ENCODE results near the gene CXCL17. TPM values are rescaled to one million over a fixed set of nuclear protein-coding genes. Genes with fewer than 3 reads are reported as not detected.

CXCL17 gene
- polyA plus RNA-seq, 3 donors: 0.11 TPM; not detected in 2

GRCh38 chr19:42409477-42409876 is 33.3 kb downstream of the CXCL17 start:
- no peak for DNase-seq (ENCODE audit: extremely low read depth in 1 of 11, low read depth in 9 of 11, low spot score in 4 of 11)

- DNase-seq (ENCODE audit: extremely low read depth in 1 of 11, low read depth in 9 of 11, low spot score in 4 of 11): no peak
Measured at GRCh38 chr19:42407816-42408175, 35.0 kb downstream of the CXCL17 start.

GRCh38 chr19:42407085-42407815 is 35.5 kb downstream of the CXCL17 start:
- DNase-seq (ENCODE audit: extremely low read depth in 1 of 11, low read depth in 9 of 11, low spot score in 4 of 11): no peak

DNA sequence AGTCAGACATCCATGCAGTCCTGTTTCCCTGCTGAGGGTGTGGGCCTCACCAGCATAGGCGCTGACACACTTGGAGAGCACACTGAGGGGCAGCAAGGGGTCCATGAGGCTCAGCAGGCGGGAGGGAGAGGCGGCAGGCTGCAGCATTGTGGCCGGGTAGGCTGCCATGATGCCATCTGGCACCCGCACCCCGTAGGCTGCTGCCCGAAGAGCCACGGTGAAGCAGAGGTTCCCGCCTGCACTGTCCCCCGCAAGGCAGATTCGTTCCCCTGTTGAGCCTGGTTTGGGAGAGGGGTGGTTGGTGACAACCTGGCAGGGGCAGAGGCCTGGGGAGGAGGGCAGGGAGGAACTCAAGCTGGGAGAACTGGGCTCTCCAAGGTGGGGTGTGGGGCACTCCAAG is 36.6 kb downstream of the CXCL17 start:
- DNase-seq (ENCODE audit: extremely low read depth in 1 of 11, low read depth in 9 of 11, low spot score in 4 of 11): no peak

GRCh38 chr19:42403586-42403985 is 39.2 kb downstream of the CXCL17 start:
- DNase-seq (ENCODE audit: extremely low read depth in 1 of 11, low read depth in 9 of 11, low spot score in 4 of 11): no peak

GRCh38 chr19:42402376-42403116 is 40.2 kb downstream of the CXCL17 start:
- no peak for DNase-seq (ENCODE audit: extremely low read depth in 1 of 11, low read depth in 9 of 11, low spot score in 4 of 11)

DNA sequence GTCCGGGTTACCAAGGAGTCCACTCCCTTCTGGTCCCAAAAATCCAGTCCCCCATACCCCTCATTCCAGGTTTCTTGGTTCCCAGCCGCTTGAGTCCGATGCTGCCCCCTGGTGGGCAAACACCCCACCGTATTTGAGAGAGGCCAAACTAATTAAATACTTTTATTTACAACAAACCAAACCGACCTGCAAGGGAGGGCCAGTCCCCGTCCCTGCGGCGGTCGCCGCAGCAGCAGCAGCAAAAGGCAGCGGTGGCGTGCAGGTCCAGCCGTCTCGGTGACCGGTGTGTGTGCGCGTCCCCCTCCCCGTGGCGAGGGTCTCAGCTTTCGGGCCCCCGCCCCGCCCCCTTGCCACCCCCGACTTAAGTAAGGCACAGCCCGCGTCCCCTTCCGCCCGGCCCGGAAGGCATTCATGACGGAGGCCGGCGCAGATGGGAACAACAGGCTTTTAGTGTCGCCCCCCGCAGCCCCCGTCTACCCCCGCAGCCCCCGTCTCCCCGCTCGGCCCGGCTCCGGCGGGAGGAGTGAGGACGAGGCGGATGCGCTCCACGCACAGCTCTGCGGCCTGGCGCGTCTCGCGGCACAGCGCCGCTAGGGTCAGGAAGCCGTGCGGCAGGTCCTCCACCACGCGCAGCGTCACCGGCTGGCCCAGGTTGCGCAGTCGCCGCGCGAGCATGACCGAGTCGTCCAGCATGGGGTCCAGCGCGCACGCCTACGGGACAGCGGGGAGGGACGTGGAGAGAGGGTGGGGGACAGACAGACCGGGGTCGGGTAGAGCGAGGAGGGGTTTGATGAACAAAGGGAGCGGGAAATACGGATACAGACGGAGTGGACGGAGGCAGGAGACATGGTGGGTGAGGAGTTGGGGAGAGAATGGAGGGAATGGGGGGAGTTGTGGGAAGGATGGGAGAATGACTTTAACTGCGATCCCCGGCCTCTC is 41.1 kb downstream of the CXCL17 start:
- DNase-seq (ENCODE audit: extremely low read depth in 1 of 11, low read depth in 9 of 11, low spot score in 4 of 11): peak in 9 of 11 donors; percentile 76 to 88 (median 83)

DNA sequence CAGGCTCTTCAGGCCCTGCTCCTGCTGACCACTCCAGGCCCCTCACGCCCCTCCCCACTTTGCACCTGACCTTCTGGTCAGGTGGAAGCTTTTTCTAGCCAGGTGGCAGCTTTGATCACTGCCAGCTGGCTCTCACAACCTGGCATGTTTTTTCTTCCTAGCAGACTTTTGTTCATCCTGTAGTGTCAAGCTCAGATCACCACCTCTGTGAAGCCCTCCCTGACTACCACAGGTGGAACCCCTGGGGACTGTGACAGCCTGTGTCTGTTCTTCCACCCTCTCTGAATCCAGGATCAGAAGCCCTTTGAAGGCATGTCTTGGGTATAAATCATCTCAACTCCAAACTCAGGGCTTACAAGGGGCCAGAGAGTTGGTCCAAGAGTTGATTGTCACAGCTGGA is 42.3 kb downstream of the CXCL17 start:
- DNase-seq (ENCODE audit: extremely low read depth in 1 of 11, low read depth in 9 of 11, low spot score in 4 of 11): no peak

- no peak for DNase-seq (ENCODE audit: extremely low read depth in 1 of 11, low read depth in 9 of 11, low spot score in 4 of 11)
Measured at GRCh38 chr19:42397263-42398166, 45.2 kb downstream of the CXCL17 start.

DNA sequence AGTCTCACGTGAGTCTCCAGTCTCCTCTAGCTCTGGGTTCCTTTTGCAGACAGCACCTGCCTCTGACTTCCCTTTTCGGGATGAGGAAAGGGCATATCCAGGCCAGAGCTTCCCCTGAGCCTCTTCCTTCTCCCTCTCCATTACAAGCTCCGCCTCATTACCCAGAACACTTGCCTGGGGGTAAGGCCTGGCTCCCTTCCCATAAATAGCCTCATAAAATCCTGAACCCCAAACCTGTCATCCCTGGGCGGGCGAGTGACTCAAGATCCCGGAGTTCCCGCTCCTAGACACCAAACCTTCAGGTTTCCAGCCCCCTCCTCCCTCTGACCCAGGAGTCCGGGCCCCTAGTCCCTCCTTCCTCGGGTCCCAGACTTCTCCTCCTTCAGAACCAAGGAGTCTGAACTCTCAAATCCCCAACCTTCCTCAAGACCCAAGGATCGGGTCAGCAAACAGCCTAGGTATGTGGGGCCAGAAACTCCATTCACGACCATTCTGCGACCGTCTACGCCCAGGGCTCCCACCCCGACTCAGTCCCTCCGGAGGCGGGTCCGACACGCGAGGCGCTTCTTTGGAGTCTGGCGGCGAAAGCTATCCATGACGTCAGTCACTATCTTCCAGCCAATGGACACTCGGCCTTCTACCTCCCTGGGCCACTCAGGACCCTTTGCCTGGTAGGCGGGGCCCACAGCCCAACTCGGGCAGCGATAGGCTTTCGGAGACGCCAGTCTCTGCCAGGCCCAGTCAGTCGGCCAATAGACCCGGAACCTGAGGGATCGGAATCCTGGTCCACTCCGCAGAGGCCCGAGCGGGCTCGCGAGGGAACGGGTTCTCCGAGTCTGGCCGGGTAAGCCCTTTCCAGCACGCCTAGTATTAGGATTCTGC is 46.1 kb downstream of the CXCL17 start:
- DNase-seq (ENCODE audit: extremely low read depth in 1 of 11, low read depth in 9 of 11, low spot score in 4 of 11): peak; percentile 96 to 99 (median 98)

DNA sequence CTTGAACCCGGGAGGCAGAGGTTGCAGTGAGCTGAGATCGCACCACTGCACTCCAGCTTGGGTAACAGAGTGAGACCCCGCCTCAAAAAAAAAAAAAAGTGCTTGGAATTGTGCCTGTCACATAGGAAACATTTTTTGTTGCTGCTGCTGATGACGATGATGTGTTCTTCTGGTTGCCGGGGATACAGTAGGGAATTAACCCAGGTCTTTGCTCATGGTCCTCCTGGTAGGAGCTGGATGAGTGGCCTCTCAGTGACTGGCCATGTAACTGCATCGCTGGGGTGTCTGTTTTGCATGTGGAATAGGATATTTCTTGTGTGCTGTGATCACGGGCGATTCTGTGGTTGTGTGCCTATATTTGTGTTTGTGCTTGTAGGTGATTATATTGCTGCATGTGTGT is 48.0 kb downstream of the CXCL17 start:
- DNase-seq (ENCODE audit: extremely low read depth in 1 of 11, low read depth in 9 of 11, low spot score in 4 of 11): no peak

DNA sequence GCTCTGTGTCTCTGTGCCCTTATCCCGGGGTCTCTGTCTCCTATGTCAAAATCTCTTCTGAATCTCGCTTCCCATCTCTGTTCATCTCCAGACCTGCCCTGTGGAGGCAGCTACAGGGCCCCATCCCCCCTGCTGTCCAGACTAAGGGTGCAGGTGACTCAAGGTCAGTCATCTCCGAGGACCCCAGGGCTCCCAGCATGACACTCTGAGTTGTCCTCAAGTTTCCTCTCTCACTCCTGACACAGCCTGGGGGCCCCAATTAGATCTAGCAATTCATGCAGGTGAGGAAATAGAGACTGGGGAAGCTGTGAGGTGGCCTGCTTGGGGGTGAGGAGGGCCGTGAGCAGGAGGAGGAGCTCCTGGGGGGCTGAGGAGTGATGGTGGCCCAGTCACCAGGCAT is 50.6 kb downstream of the CXCL17 start:
- no peak for DNase-seq (ENCODE audit: extremely low read depth in 1 of 11, low read depth in 9 of 11, low spot score in 4 of 11)

DNA sequence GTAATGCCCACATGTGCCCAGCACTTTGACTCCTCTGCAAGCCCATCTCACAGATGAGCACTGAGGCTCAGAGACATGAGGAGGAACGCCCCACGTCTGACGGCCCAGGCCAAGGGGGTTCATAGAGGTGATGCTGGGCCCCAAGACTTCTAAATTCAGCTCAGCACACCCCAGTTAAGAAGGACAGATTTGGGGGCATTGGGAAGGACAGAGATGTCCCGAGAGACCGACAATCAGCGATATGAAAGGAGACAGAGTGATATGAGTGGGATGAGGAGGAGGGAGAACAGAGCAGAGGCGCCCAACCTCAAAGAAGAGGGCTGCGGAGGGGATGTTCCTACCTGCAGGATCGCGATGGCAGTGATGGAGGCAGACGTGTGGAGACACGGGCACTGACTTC is 52.8 kb downstream of the CXCL17 start, which contains the start of gene CNFN:
Gene CNFN, minus strand, starts transcription at position 399 of the 400 bp plus-strand sequence. CDS start 1,260 bp downstream, outside the sequence.
- DNase-seq (ENCODE audit: extremely low read depth in 1 of 11, low read depth in 9 of 11, low spot score in 4 of 11): no peak

- no peak for DNase-seq (ENCODE audit: extremely low read depth in 1 of 11, low read depth in 9 of 11, low spot score in 4 of 11)
Measured at GRCh38 chr19:42388851-42389489, 53.8 kb downstream of the CXCL17 start.

- peak in 7 of 11 donors; percentile 10 to 53 (median 35) for DNase-seq (ENCODE audit: extremely low read depth in 1 of 11, low read depth in 9 of 11, low spot score in 4 of 11)
Measured at GRCh38 chr19:42386974-42387707, 55.6 kb downstream of the CXCL17 start.

GRCh38 chr19:42380155-42380554 is 62.6 kb downstream of the CXCL17 start:
- DNase-seq (ENCODE audit: extremely low read depth in 1 of 11, low read depth in 9 of 11, low spot score in 4 of 11): no peak
